BE2C (cell line): ENCODE measurements around the gene COL4A2.

Experiments
- DNase-seq: peaks from one replicate; pipeline ENCODE4 v3.0.0-alpha.2; 2020
- H3K27me3 ChIP-seq: fragments of 250-450 bp; sonication (Bioruptor Pico); 2 replicates; pipeline ENCODE4 v1.5.1; 2020; ENCODE audit warnings: mild to moderate bottlenecking
- H3K36me3 ChIP-seq: fragments of 250-450 bp; sonication (Bioruptor Pico); 2 replicates; pipeline ENCODE4 v1.5.1; 2020; ENCODE audit warnings: mild to moderate bottlenecking
- H3K4me1 ChIP-seq: fragments of 250-450 bp; sonication (Bioruptor Pico); 2 replicates; pipeline ENCODE4 v1.5.1; 2020
- H3K4me3 ChIP-seq: 2 replicates; pipeline ENCODE4 v1.5.1; 2011; ENCODE audit warnings: low read depth, low read length
- H3K9me3 ChIP-seq: fragments of 250-450 bp; sonication (Bioruptor Pico); 2 replicates; pipeline ENCODE4 v1.5.1; 2020
- TF ChIP-seq, protein P1 (sequence below): IDR thresholded peaks from 2 replicates; pipeline ENCODE4 v1.5.1; 2012; ENCODE audit warnings: mild to moderate bottlenecking, low read depth, low read length

Gene COL4A2

DNA sequence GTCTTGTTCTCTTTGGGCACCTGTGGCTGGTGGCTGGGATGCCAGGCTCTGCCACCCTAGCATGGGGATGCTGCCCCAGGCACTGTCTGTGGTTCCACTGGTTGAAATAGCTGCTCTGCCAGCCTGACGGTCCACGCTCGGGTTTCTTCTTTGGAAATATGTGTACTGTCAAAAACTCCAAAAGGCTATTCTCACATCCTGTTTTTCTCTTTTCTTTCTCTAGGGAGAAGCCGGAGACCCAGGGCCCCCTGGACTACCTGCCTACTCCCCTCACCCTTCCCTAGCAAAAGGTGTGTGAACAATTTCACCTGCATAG is 139.4 kb downstream of the COL4A2 start:
- Histone ChIP-seq H3K27me3 (no peaks in the 10 kb centered on the region; the same call in none of the 2 replicates), H3K4me3 (no peak overlapping the region), H3K36me3 (no peaks in the 10 kb centered on the region), H3K9me3 (no peaks in the 10 kb centered on the region), H3K4me1 (0 out of 2 replicates have a peak, but pooled peaks cover 6% of the 10 kb centered on the region)
- no peak for DNase-seq
- TF ChIP-seq, protein P1, sequence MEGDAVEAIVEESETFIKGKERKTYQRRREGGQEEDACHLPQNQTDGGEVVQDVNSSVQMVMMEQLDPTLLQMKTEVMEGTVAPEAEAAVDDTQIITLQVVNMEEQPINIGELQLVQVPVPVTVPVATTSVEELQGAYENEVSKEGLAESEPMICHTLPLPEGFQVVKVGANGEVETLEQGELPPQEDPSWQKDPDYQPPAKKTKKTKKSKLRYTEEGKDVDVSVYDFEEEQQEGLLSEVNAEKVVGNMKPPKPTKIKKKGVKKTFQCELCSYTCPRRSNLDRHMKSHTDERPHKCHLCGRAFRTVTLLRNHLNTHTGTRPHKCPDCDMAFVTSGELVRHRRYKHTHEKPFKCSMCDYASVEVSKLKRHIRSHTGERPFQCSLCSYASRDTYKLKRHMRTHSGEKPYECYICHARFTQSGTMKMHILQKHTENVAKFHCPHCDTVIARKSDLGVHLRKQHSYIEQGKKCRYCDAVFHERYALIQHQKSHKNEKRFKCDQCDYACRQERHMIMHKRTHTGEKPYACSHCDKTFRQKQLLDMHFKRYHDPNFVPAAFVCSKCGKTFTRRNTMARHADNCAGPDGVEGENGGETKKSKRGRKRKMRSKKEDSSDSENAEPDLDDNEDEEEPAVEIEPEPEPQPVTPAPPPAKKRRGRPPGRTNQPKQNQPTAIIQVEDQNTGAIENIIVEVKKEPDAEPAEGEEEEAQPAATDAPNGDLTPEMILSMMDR, result no peak

DNA sequence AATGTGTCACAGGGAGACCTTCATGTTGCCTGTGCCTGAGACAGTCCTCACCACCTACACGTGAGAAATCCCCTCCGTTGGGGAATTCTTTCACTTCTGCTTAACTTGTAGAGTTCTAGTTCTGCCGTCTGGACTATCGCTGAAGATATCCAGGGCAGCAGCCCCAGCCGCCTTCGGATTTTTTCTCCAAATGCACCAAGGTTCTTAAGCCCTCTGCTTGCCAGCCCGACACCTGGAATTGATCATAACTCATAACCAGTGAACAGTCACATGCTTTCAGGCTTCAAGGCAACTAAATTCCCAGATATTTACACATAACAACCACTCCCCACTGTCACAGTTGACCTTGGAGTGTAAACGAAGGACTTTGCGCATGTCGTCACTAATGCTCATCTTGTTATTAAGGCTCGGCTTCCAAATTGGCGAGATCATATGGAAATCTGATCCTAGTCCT is 140.0 kb downstream of the COL4A2 start:
- Histone ChIP-seq H3K4me1 (0 out of 2 replicates have a peak, but pooled peaks cover 6% of the 10 kb centered on the region), H3K9me3 (no peaks in the 10 kb centered on the region), H3K36me3 (no peaks in the 10 kb centered on the region), H3K4me3 (no peak overlapping the region), H3K27me3 (no peaks in the 10 kb centered on the region; the same call in none of the 2 replicates)
- TF ChIP-seq, protein P1, result no peak
- no peak for DNase-seq

DNA sequence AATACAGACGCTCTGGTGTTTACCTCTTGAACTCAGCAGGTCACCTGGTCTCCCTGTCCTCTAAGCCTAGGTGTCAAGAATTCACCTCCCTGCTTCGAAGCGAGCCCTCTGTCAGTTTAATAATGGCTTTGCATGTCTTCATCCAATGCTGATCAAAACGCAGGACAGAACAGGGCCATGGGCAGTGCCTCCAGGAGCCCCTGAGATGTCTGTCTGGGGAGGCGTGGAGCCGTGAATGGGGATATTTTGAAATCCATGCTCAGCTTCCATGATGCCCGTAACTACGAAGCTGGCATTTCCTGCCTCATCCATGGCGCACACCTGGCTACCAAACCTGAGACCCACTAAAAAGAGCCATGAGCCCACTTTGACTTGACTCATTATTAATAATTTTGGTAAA is 140.7 kb downstream of the COL4A2 start:
- no peak for DNase-seq
- H3K27me3 ChIP-seq, result no peaks in the 10 kb centered on the region; the same call in none of the 2 replicates
- 0 out of 2 replicates have a peak, but pooled peaks cover 6% of the 10 kb centered on the region for H3K4me1 ChIP-seq
- H3K36me3 ChIP-seq, result no peaks in the 10 kb centered on the region
- no peak overlapping the region for H3K4me3 ChIP-seq
- TF ChIP-seq, protein P1, result no peak
- no peaks in the 10 kb centered on the region for H3K9me3 ChIP-seq

DNA sequence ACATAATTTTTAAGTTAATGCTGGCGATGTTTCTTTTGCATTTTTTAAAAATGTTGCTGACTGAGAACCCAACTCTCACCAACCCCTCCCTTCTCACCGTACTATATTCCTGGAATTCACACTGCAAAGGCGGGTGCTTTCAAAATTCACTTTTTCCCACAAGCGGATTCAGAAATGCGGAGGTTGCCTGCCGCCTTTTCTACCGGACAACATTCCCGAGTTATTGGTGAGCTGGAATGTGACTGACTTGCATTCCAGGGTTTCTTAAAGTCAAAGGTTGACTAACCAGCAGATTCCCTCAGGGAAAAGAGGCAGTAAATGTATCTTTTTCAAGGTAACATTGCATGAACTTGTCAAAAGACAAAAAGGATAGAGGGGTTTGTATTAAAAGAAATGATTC is 141.1 kb downstream of the COL4A2 start:
- no peak for DNase-seq
- Histone ChIP-seq H3K4me1 (0 out of 2 replicates have a peak, but pooled peaks cover 4% of the 10 kb centered on the region), H3K9me3 (no peaks in the 10 kb centered on the region), H3K36me3 (no peaks in the 10 kb centered on the region), H3K4me3 (no peak overlapping the region), H3K27me3 (no peaks in the 10 kb centered on the region; the same call in none of the 2 replicates)
- TF ChIP-seq, protein P1, result no peak

DNA sequence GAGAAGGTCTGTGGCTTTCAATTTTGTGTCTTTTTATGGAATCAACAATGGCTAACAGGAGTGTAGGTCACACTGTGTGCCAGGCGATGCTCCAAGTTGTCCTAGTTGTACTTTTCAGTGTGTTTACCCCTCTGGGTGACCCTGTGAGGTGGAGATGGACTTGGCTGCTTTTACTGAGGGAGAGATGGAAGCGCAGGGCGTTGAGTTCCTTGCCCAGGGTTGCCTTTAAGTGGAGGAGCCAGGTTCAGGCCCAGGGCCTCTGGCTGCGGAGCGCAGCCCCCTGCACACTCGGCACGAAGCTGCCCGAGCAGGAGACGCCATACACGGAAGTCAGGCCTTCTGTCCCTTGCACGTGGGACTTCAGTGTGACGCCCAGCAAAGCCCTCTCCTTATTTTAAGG is 141.6 kb downstream of the COL4A2 start:
- no peaks in the 10 kb centered on the region; the same call in none of the 2 replicates for H3K27me3 ChIP-seq
- no peaks in the 10 kb centered on the region for H3K4me1 ChIP-seq
- no peak for DNase-seq
- H3K4me3 ChIP-seq, result no peak overlapping the region
- no peaks in the 10 kb centered on the region for H3K36me3 ChIP-seq
- no peaks in the 10 kb centered on the region for H3K9me3 ChIP-seq
- TF ChIP-seq, protein P1, result no peak

DNA sequence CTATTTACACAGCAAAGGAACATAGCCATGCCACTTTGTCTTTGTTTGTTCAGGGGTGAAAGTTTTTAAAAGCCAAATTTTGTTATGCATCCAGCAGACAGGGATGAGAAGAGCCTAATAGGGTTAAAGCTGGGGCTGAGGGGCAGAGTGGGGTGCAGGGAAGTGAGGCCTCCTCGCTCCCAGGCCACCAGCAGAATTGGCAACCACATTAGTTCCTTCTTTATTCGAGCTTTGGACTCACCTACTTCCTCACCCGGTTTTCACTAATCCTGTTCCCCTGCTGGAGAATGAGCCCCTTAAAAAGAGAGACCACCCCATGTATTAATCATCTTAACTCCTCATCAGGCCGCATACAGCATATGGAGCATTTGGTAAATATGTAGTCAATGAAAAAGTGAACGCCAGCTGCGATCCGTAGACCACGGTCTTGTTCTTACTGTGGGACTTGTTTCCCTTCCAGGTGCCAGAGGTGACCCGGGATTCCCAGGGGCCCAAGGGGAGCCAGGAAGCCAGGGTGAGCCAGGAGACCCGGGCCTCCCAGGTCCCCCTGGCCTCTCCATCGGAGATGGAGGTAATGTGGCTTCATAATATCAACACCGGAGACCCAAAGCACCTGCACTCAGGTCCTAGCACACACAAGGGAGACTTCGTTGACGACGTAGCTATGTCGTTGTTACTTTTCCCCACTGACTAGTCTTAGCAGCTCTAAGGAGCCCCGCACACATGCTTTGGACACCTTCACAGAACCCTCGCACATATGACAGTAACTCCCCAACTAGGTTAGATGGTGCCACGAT is 142.3 kb downstream of the COL4A2 start:
- Histone ChIP-seq H3K4me3 (no peak overlapping the region), H3K4me1 (no peaks in the 10 kb centered on the region), H3K36me3 (no peaks in the 10 kb centered on the region), H3K9me3 (no peaks in the 10 kb centered on the region), H3K27me3 (no peaks in the 10 kb centered on the region; the same call in 1 of the 2 replicates)
- TF ChIP-seq, protein P1, result no peak
- DNase-seq, result no peak
